CD4-positive, alpha-beta T cell treated with Interleukin-2 at 100 ng/mL for 4 hours (primary cell): ENCODE measurements around the gene TIMM21.

Experiments used
- DNase-seq: peaks from one replicate; pipeline ENCODE4 v3.0.0-alpha.2; 2020; ENCODE audit warnings: low spot score

TIMM21 gene

GRCh38 chr18:74147779-74148542, at the start of gene TIMM21, which contains the start of gene FBXO15:
Gene TIMM21, plus strand, starts transcription at chr18:74148523. Its CDS starts 286 bp downstream, at chr18:74148809.
Gene FBXO15, minus strand, starts transcription at chr18:74147834. Its CDS starts 49 bp downstream, at chr18:74147785.
- DNase-seq, result peak; percentile 96

- DNase-seq, result no peak
These were observed 39.9 kb upstream of the TIMM21 start for GRCh38 chr18:74108460-74108859.

- no peak for DNase-seq
These were observed 38.2 kb upstream of the TIMM21 start for GRCh38 chr18:74110149-74110548.

GRCh38 chr18:74110976-74111375, 37.3 kb upstream of the TIMM21 start:
- no peak for DNase-seq

GRCh38 chr18:74113711-74114110, 34.6 kb upstream of the TIMM21 start:
- no peak for DNase-seq

- DNase-seq, result no peak
These were observed 34.2 kb upstream of the TIMM21 start for GRCh38 chr18:74114116-74114515.

- DNase-seq, result no peak
These were observed 33.3 kb upstream of the TIMM21 start for GRCh38 chr18:74115046-74115445.

- peak; percentile 2 for DNase-seq
These were observed 31.4 kb upstream of the TIMM21 start for GRCh38 chr18:74116633-74117554.

GRCh38 chr18:74123200-74123599, 25.1 kb upstream of the TIMM21 start:
- DNase-seq, result no peak

GRCh38 chr18:74124642-74125041, 23.7 kb upstream of the TIMM21 start:
- no peak for DNase-seq

GRCh38 chr18:74126684-74127655, 21.4 kb upstream of the TIMM21 start:
- DNase-seq, result no peak

GRCh38 chr18:74128159-74128558, 20.2 kb upstream of the TIMM21 start:
- no peak for DNase-seq

- no peak for DNase-seq
These were observed 17.2 kb upstream of the TIMM21 start for GRCh38 chr18:74131124-74131523.

GRCh38 chr18:74132201-74132600, 16.1 kb upstream of the TIMM21 start:
- DNase-seq, result no peak

GRCh38 chr18:74137920-74138538, 10.3 kb upstream of the TIMM21 start:
- no peak for DNase-seq

- DNase-seq, result no peak
These were observed 8.9 kb upstream of the TIMM21 start for GRCh38 chr18:74139411-74139810.

GRCh38 chr18:74139888-74140287, 8.4 kb upstream of the TIMM21 start:
- no peak for DNase-seq

GRCh38 chr18:74140582-74140981, 7.7 kb upstream of the TIMM21 start:
- no peak for DNase-seq

GRCh38 chr18:74141667-74142066, 6.7 kb upstream of the TIMM21 start:
- no peak for DNase-seq

- no peak for DNase-seq
These were observed 6.1 kb upstream of the TIMM21 start for GRCh38 chr18:74142252-74142651.

- DNase-seq, result no peak
These were observed 1.6 kb upstream of the TIMM21 start for GRCh38 chr18:74146756-74147155.

GRCh38 chr18:74147491-74147778, 888 bp upstream of the TIMM21 start:
- no peak for DNase-seq
